HG02884 (cell line): ENCODE data around the gene EYA2.
"Not testable (repeated sequence)": the region's sequence is repeated elsewhere in the genome, so short reads cannot be mapped to it uniquely, and the experiment has no call there.

ENCODE experiments used
- ATAC-seq: cut with Tn5 transposase; IDR thresholded peaks from one replicate; pipeline ENCODE4 v1.9.1; 2021; ENCODE audit warnings: mild to moderate bottlenecking, moderate library complexity; ENCODE audit not compliant: unreplicated experiment

EYA2 gene

DNA sequence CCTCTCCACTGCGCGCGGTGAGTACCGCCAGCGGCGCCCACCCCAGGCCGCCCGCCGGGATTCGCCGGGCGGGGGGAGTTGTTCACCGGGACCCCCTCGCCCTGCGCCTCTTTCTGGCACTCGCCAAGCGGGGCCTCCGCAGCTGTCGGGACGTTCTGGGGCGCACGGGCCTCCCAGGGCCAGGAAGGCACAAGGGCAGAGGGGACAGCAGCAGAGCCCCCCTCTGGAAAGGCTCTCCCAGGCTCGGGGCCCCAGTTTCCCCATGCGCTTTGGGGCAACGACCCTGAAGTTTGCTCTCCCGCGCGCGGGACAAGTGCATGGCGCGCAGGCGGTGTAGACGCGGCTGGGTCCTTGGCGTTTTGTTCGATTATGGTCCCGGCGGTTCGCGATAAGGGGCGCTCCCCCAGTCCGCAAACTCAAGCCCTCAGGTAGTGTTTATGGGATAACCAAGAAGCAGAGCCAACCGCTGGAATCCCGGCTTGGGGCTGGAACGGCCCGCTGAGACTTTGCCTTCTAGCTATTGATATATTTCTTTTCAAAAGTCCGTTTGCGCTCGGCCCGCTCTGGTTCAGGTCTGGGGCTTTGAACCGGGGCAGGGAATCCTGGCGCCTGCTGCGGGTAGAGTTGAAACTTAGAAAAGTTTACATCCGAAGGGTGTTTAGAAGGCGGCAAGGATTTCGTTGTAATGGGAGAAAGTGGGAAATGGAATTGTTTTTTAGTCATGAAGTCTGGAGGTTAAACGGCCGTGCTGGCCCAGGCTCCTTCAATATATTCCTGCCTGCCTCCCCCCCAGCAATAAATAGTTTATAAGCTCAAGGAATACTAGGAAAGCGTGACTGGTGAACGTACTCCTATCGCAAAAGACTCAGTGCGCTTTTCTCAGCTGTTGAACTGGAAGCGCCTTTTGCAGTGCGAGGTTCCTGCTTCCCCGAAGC, 595 bp downstream of the EYA2 start:
- ATAC-seq: no peak

DNA sequence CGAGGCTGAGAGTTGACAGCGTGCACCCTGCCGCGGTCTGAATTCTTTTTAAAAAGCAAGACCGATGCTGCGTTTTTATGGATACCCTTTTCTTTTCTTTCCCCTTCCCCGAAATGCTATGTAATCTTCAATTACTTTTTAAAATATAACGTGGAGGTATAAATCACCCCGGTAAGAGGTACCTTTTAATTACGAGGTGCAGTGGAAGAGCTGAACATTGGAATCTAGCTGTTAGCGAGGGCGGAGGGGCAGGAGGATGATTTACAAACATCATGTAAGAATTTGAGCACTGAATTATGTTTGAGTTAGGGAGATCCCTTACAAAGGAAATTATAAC, 1.2 kb downstream of the EYA2 start:
- no peak for ATAC-seq

DNA sequence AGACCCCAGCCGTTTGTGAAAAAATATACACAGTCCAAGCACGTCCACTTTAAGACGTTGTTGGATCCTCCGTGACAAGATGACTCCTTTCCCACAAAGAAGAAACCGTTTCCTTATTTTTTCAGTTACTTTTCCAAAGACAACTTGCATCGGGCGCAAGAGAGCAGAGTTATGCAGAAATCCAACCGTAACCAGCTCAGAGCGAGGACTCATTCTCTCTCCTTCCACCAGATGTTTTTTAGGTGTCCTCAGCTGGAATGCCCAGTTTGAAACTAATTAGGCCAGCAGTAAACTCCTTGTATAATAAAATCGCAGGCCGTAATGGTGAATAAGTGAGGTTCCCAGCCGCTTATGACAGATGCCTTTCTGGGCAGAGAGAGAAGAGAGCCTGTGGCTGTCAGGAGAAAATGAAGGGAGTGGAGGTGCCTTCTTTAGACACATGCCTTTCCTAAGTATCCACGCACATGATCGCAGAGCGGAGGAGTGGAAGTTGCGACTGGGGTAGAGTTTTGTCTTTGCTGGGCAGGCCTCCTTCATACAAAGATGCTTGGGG, 2.8 kb downstream of the EYA2 start:
- no peak for ATAC-seq

GRCh38 chr20:46898423-46898822, 3.8 kb downstream of the EYA2 start:
- ATAC-seq: no peak

DNA sequence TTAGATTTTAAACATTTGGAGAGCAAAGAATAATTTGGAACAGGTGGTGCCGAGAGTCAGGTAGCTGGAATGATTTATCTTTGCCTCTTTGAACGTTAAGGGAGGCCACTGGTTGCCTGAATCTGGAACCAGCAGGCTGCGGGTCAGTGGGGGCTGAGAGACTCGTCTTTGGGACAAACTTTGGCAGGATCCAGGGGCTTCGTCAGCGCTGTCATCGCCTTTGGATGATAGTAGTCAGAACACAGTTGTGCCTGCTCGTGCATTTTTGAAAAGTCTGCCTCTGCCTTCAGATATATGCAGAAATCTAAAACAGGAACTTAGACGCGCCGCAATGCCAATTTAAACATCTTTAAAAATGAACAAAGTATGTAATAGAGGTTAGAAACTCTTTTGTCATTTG, 5.0 kb downstream of the EYA2 start:
- ATAC-seq: no peak

GRCh38 chr20:46900086-46900485, 5.4 kb downstream of the EYA2 start:
- ATAC-seq: no peak

DNA sequence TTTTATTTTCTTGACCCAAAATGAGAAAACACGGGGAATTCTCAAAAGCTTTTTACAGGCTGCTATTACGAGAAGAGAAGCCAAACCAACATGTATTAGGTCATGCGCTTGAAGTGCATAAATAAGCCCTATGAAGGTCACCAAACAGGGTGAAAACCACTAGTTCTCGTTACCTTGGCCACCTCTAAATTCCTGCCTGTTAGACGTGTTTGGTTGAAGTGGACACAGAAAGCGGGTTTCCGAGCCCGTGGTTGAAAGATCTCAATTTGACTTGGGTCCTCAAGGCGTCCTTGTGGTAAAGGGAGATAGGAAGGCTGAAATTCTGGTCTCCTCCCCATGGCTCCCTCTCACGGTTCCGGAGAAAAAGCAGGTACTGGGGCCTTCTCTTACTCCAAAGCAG, 6.2 kb downstream of the EYA2 start:
- ATAC-seq: no peak

GRCh38 chr20:46901638-46902037, 7.0 kb downstream of the EYA2 start:
- ATAC-seq: no peak

GRCh38 chr20:46903256-46903655, 8.6 kb downstream of the EYA2 start:
- ATAC-seq: no peak

DNA sequence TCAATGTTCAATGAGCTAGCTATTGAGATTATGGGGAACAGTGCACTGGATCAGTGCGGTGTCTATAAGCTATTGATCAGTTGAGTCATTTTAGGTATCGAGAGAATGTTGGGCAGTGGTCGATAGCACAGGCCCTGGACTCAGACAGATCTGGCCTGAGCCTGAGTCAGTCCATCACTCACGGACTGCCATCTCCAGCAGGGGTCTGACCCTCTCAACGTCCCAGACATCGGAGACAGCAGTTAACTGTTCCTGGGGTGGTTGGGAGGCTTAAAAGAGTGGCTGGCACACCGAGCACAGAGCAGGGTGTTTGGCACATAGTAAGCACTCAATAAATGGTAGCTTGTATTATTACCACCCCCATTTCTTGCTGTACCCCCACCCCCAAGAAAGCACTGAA, 9.3 kb downstream of the EYA2 start:
- no peak for ATAC-seq

DNA sequence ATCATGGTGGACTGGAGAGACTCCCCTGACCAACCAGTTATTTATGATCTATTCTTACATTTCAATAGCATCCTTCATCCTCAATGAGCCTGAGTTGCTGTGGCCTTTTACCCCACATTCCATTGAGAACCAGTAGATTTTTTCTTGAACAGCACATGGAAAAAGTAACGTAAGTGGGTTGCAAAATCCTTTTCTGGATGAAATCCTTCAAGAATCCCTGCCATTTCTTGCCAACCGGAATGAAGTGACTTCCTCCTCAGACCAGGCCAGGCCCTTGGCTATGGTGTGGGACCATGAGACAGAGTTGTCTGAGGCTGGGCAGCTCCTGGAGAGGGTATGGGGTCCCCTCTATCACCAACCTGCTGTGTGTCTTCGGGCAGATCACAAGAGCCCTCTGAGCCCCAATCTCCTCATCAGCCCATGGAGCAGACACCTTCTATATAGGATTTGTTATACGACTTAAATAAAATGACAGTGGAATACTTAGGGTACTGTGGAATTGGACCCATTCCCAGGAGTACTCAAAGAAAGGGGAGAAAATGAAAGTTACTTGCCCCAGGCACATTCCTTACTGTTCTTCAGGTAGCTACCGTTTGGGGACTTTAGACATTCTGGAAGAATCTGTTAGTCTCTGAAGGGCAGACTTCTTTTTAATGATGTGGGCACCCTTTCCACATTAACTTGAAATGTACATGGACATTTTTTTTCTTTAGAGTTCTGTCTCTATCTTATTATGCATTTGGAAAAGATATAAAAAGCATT, 10.9 kb downstream of the EYA2 start:
- no peak for ATAC-seq

- no peak for ATAC-seq
These were observed 18.8 kb downstream of the EYA2 start for GRCh38 chr20:46913329-46914044.

GRCh38 chr20:46914789-46915379, 20.2 kb downstream of the EYA2 start:
- ATAC-seq: no peak

GRCh38 chr20:46915575-46916257, 21.1 kb downstream of the EYA2 start:
- no peak for ATAC-seq

- no peak for ATAC-seq
These were observed 21.6 kb downstream of the EYA2 start for GRCh38 chr20:46916258-46916603.

DNA sequence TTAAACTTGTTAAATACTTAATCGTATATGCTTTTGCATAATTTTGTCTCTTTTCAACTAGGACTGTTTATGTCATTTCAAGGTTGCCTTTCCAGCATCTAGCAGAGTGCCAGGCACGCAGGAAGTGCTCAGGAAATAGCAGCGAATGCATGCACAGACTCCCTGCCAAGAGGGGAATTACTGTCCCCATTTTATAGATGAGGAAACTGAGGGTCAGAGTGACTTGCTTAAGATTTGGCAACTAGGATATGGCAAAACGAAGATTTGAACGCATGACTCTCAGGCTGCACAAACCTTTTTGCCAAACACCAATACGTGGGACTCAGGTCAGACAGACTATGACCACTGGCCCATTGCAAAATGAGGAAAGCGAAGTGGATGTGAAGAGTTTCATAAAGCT, 22.5 kb downstream of the EYA2 start:
- ATAC-seq: no peak

DNA sequence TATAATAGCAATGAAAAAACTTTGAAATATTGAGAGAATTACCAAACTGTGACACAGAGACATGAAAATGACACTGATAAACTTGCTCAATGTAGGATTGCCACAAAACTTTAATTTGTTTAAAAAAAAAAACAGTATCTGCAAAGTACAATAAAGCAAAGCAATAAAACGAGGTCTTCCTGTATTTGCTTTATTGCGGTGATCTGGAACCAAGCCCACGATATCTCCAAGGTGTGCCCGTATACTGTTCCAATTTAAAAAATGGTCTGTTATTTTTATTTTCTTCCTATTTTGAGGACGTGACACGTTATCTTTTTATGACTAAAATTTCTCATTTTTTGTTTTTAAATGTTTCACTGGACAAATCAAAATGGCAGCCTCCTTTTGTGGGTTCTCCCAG, 25.5 kb downstream of the EYA2 start:
- ATAC-seq: no peak

DNA sequence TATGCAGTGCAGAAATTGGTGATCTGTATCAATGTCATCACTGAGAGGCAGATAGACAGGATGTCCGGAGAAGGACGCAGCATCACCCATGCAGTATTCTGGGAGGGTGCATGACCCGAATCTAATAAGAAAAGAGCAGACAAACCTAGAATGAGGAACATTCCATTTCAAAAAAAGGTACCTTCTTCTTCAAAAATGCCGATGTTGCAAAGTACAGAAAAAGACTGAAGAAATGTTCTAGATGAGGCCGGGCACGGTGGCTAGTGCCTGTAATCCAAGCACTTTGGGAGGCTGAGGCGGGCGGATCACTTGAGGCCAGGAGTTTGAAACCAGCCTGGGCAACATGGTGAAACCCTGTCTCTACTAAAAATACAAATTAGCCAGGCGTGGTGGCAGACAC, 28.2 kb downstream of the EYA2 start:
- ATAC-seq: not testable (repeated sequence)

GRCh38 chr20:46923550-46923949, 28.9 kb downstream of the EYA2 start:
- ATAC-seq: no peak

- ATAC-seq: no peak
These were observed 34.0 kb downstream of the EYA2 start for GRCh38 chr20:46928580-46929132.
